Suprapubic skin (tissue), 4 donors: ENCODE data around the gene ZDHHC1. TPM values are rescaled to one million over a fixed set of nuclear protein-coding genes. Genes with fewer than 3 reads are reported as not detected.

Experiments used
- DNase-seq, 2 donors: peaks; one replicate each; pipeline ENCODE4 v3.0.0-alpha.2; 2019; ENCODE audit warnings: low spot score in 2 of 2
- H3K27ac ChIP-seq: fragments of 200-600 bp; sonication (generic); one replicate; pipeline ENCODE4 v1.5.1; 2019
- H3K27me3 ChIP-seq: fragments of 200-600 bp; sonication (generic); one replicate; pipeline ENCODE4 v1.5.1; 2019
- H3K36me3 ChIP-seq: fragments of 200-600 bp; sonication (generic); one replicate; pipeline ENCODE4 v1.5.1; 2019
- H3K4me1 ChIP-seq: fragments of 200-600 bp; sonication (generic); one replicate; pipeline ENCODE4 v1.5.1; 2019
- H3K4me3 ChIP-seq: fragments of 200-600 bp; sonication (generic); one replicate; pipeline ENCODE4 v1.5.1; 2019; ENCODE audit warnings: mild to moderate bottlenecking
- H3K9me3 ChIP-seq: fragments of 200-600 bp; sonication (generic); one replicate; pipeline ENCODE4 v1.5.1; 2019
- EP300 ChIP-seq: sonication (generic); formaldehyde crosslinking; IDR thresholded peaks from one replicate; pipeline ENCODE4 v1.6.1; 2017; ENCODE audit warnings: antibody characterized with exemption
- POLR2A ChIP-seq, 2 donors: fragments of 450-650 bp; IDR thresholded peaks; one replicate each; pipeline ENCODE4 v1.6.1; 2017; ENCODE audit warnings: antibody characterized with exemption in 2 of 2, mild to moderate bottlenecking in 2 of 2, moderate library complexity in 2 of 2
- POLR2AphosphoS5 ChIP-seq, 3 donors: sonication (generic); formaldehyde crosslinking; IDR thresholded peaks; one replicate each; pipeline ENCODE4 v1.6.1; 2017; ENCODE audit warnings: antibody characterized with exemption in 3 of 3
- WGBS: methylation state at CpG from one replicate; pipeline ENCODE4 v1.1.5; 2018; 5-methylcytosine and 5-hydroxymethylcytosine counted together
- total RNA-seq, 4 donors: library from RNA; depleted of rRNA; stranded (reverse); fragments of >200 nt; gene quantifications; one replicate each; pipeline ENCODE4 v1.1.0, GENCODE V29; 2016
- TF ChIP-seq, protein P1 (sequence below), 2 donors: fragments of 200-600 bp in 1 of 2; fragments of 450-650 bp in 1 of 2; sonication (generic) in 1 of 2; IDR thresholded peaks; one replicate each; pipeline ENCODE4 v1.5.1; 2016 to 2019; ENCODE audit warnings: antibody characterized with exemption in 2 of 2, mild to moderate bottlenecking in 1 of 2, moderate library complexity in 1 of 2

ZDHHC1 gene
- total RNA-seq, 4 donors from 2014 or later: 14.0 to 31.0 (median 23.8) TPM

DNA sequence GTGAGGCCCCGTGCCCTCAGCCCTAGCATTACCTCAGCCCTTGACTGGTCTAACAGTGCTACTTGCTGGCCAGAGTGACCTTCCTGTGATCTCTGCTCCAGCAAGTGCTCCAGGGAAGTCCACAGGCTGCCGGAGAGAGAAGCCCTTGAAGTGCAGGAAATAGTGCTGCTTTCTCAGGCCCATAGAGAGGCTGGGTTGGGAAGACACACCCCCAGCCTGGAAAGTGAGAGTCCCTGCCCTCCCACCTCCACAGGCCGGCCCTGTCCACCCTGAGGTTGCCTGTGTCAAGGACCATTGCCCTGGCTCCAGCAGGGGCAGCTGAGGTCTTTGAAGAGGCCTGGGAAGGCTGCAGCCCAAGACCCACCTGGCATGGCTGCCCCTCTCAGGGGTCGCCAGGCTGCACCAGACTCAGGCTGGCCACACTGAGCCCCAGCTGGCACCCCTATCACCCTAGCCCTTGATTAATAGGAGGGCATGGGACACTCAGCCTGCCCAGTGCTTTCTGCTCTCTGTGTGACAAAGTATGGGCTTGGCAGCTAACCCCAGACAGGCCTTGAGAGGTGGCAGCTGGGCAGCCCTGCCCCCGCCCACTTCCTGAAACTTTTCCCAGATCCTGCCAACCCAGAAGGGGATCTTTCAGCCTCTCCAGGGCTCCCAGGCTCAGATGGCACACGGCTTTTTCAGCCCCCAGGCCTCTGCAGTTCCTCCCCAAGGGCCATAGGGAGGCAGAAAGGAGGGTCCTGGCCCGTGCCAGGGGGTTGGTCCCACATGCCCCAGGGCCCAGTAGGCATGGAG lies 43.0 kb upstream of the ZDHHC1 start:
- TF ChIP-seq POLR2AphosphoS5 (IDR thresholded peaks at IDR 0.05) (no peak), POLR2A (IDR thresholded peaks at IDR 0.05) (no peak), EP300 (no peak)
- TF ChIP-seq, protein P1, sequence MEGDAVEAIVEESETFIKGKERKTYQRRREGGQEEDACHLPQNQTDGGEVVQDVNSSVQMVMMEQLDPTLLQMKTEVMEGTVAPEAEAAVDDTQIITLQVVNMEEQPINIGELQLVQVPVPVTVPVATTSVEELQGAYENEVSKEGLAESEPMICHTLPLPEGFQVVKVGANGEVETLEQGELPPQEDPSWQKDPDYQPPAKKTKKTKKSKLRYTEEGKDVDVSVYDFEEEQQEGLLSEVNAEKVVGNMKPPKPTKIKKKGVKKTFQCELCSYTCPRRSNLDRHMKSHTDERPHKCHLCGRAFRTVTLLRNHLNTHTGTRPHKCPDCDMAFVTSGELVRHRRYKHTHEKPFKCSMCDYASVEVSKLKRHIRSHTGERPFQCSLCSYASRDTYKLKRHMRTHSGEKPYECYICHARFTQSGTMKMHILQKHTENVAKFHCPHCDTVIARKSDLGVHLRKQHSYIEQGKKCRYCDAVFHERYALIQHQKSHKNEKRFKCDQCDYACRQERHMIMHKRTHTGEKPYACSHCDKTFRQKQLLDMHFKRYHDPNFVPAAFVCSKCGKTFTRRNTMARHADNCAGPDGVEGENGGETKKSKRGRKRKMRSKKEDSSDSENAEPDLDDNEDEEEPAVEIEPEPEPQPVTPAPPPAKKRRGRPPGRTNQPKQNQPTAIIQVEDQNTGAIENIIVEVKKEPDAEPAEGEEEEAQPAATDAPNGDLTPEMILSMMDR (IDR thresholded peaks at IDR 0.05): no peak
- H3K4me1 ChIP-seq: peaks cover 89% of the 10 kb centered on the region
- H3K4me3 ChIP-seq: no peak overlapping the region
- H3K27ac ChIP-seq: peak overlapping the region; percentile 86
- no peak for DNase-seq
- 53% methylated on average over 5 of the region's 7 CpGs for WGBS
- no peaks in the 10 kb centered on the region for H3K36me3 ChIP-seq
- H3K27me3 ChIP-seq: no peaks in the 10 kb centered on the region
- no peaks in the 10 kb centered on the region for H3K9me3 ChIP-seq

DNA sequence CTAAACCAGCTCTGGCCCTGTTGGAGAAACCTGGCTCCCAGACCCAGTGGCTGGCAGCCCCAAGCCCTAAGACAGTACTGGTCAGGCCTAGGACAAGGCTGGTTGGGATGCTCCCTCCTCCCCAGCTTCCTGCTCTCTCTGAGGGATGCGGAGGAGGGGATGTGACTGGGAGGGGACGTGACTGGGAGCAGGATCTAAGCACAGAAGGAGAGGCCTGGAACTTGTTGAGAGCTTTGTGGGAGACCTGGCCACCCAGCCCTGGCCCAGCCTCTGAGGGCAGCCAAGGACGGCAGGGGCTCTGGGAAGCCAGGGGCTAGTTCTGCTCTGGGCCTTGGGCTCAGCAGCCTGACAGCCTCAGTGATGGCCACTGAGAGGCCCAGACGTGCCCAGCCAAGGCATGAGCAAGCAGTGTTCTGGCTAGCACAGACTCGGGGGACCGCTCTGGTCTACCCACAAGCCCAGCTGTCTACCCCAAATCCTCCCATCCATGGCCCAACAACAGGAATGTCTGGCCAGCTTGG lies 41.9 kb upstream of the ZDHHC1 start:
- H3K4me3 ChIP-seq: no peak overlapping the region
- peak overlapping the region; percentile 86 for H3K27ac ChIP-seq
- DNase-seq: no peak
- peaks cover 78% of the 10 kb centered on the region for H3K4me1 ChIP-seq
- 57% methylated on average over 3 of the region's 6 CpGs for WGBS
- H3K27me3 ChIP-seq: no peaks in the 10 kb centered on the region
- H3K36me3 ChIP-seq: peaks cover 6% of the 10 kb centered on the region
- no peak for TF ChIP-seq POLR2AphosphoS5 (IDR thresholded peaks at IDR 0.05)
- no peak for TF ChIP-seq POLR2A (IDR thresholded peaks at IDR 0.05)
- TF ChIP-seq, protein P1 (IDR thresholded peaks at IDR 0.05): no peak
- TF ChIP-seq EP300: no peak
- no peaks in the 10 kb centered on the region for H3K9me3 ChIP-seq

DNA sequence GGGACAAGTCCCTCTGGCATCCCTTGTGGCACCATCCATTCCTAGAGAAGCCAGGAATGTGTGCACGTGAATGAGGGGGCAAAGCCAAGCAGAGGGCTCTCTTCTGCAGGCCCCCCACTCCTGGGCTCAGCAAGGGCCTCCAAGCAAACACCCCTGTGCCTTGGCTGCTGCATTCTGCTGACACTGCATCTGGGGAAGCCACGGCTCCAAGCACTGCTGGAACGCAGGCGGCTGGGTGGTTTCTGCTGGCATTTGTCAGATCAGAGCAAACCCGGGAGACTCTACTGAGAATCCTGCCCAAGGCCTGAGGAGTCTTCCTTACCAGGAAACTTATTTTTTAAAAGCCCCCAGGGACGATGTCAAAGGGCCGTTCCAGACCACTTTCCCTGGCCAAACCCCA lies 41.3 kb upstream of the ZDHHC1 start:
- Histone ChIP-seq H3K36me3 (peaks cover 12% of the 10 kb centered on the region), H3K27ac (peak overlapping the region; percentile 86), H3K4me3 (no peak overlapping the region), H3K4me1 (peaks cover 72% of the 10 kb centered on the region), H3K27me3 (no peaks in the 10 kb centered on the region), H3K9me3 (no peaks in the 10 kb centered on the region)
- whole genome bisulfite sequencing: 31% methylated on average over 3 of the region's 7 CpGs
- DNase-seq: no peak
- TF ChIP-seq, protein P1 (IDR thresholded peaks at IDR 0.05): no peak
- TF ChIP-seq POLR2AphosphoS5 (IDR thresholded peaks at IDR 0.05) (no peak), POLR2A (IDR thresholded peaks at IDR 0.05) (no peak), EP300 (no peak)

GRCh38 chr16:67456391-67457081 lies 40.3 kb upstream of the ZDHHC1 start:
- Histone ChIP-seq H3K4me1 (peaks cover 71% of the 10 kb centered on the region), H3K4me3 (no peak overlapping the region), H3K36me3 (peaks cover 21% of the 10 kb centered on the region), H3K27ac (peak overlapping the region; percentile 86), H3K9me3 (no peaks in the 10 kb centered on the region), H3K27me3 (no peaks in the 10 kb centered on the region)
- 9% methylated on average over 3 of the region's 6 CpGs for WGBS
- TF ChIP-seq POLR2AphosphoS5 (IDR thresholded peaks at IDR 0.05) (no peak), POLR2A (IDR thresholded peaks at IDR 0.05) (no peak), EP300 (no peak)
- TF ChIP-seq, protein P1 (IDR thresholded peaks at IDR 0.05): peak; percentile 45 to 75
- peak; percentile 84 to 90 for DNase-seq

DNA sequence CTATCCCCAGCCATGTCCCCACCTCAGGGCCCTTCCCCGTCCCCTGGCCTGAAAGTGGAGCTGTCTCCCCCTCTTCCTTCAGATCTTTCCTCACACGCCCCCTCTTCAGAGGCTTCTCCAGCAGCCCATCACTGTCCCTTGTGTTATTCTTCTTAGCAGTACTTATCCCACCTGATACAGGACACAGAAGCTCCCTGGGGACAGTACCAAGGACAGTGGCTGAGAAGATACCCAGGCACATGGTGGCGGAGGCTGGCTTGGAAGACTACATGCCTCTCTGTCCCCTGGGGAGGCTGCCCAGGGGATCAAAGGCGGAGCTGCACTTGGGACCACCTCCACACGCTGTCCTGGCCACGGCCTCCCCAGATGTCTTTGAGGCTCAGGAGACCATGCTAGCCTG lies 38.6 kb upstream of the ZDHHC1 start:
- no peak for DNase-seq
- no peak for TF ChIP-seq POLR2A (IDR thresholded peaks at IDR 0.05)
- no peak for TF ChIP-seq EP300
- TF ChIP-seq, protein P1 (IDR thresholded peaks at IDR 0.05): no peak
- TF ChIP-seq POLR2AphosphoS5 (IDR thresholded peaks at IDR 0.05): no peak
- Histone ChIP-seq H3K4me1 (peaks cover 67% of the 10 kb centered on the region), H3K4me3 (no peak overlapping the region), H3K27me3 (no peaks in the 10 kb centered on the region), H3K9me3 (no peaks in the 10 kb centered on the region), H3K36me3 (peaks cover 37% of the 10 kb centered on the region), H3K27ac (no peak overlapping the region)
- WGBS: 93% methylated on average over 5 of the region's 6 CpGs
